K562 (cell line): ENCODE results near the gene CA6. TPM values are rescaled to one million over a fixed set of nuclear protein-coding genes. Genes with fewer than 3 reads are reported as not detected.

Source experiments
- GTF2F1 ChIP-seq: IDR thresholded peaks from 2 replicates; pipeline ENCODE4 v1.6.1; 2011; ENCODE audit warnings: low read depth, low read length, improper control_type of control experiment
- IRF2 ChIP-seq: sonication (generic); formaldehyde crosslinking; IDR thresholded peaks from 2 replicates; pipeline ENCODE4 v1.8.1; 2022; ENCODE audit warnings: mild to moderate bottlenecking, missing genetic modification reagents
- LCOR ChIP-seq: sonication (generic); formaldehyde crosslinking; IDR thresholded peaks from 2 replicates; pipeline ENCODE4 v1.8.0; 2022; ENCODE audit warnings: mild to moderate bottlenecking, missing genetic modification reagents
- MCM5 ChIP-seq: fragments of 450-650 bp; IDR thresholded peaks from 2 replicates; pipeline ENCODE4 v1.6.1; 2016; ENCODE audit warnings: low read depth
- NR2F6 ChIP-seq: fragments of 450-650 bp; formaldehyde crosslinking; IDR thresholded peaks from 2 replicates; pipeline ENCODE4 v1.4.0; 2020; ENCODE audit warnings: mild to moderate bottlenecking
- SNIP1 ChIP-seq: fragments of 450-650 bp; IDR thresholded peaks from 2 replicates; pipeline ENCODE4 v1.7.1; 2017; ENCODE audit warnings: low read depth, mild to moderate bottlenecking
- TCF3 ChIP-seq: sonication (generic); formaldehyde crosslinking; IDR thresholded peaks from 2 replicates; pipeline ENCODE4 v1.4.0; 2020; ENCODE audit warnings: mild to moderate bottlenecking, missing genetic modification reagents
- TEAD1 ChIP-seq, 2 experiments: fragments of 450-650 bp in 1 of 2; sonication (generic) in 1 of 2; formaldehyde crosslinking; IDR thresholded peaks; 2 replicates each; pipeline versions ENCODE4 v1.4.0 to v1.8.0; 2020 to 2022; ENCODE audit warnings: mild to moderate bottlenecking in 2 of 2, missing genetic modification reagents in 1 of 2
- ZNF224 ChIP-seq: sonication (generic); formaldehyde crosslinking; IDR thresholded peaks from 2 replicates; pipeline ENCODE4 v1.8.0; 2022; ENCODE audit warnings: mild to moderate bottlenecking, missing genetic modification reagents
- ZNF586 ChIP-seq: fragments of 450-650 bp; formaldehyde crosslinking; conservative IDR thresholded peaks from 2 replicates; pipeline ENCODE4 v1.4.0; 2020; ENCODE audit warnings: mild to moderate bottlenecking, moderate library complexity
- ZNF699 ChIP-seq: fragments of 250-450 bp; sonication (Bioruptor Pico); IDR thresholded peaks from 2 replicates; pipeline ENCODE4 v1.8.0; 2021; ENCODE audit warnings: mild to moderate bottlenecking, moderate library complexity; ENCODE audit not compliant: insufficient replicate concordance
- ZNF76 ChIP-seq: fragments of 250-450 bp; sonication (Bioruptor Pico); IDR thresholded peaks from 2 replicates; pipeline ENCODE4 v1.4.0; 2020; ENCODE audit warnings: mild to moderate bottlenecking, moderate library complexity, borderline replicate concordance
- polyA plus RNA-seq, 8 experiments: library from polyadenylated mRNA; depleted of rRNA in 4 of 8; stranded (reverse) in 5 of 8; unstranded in 3 of 8; fragments of >200 nt; fragmentation: Nextera tagmentation in 2 of 8; fragmentation: Illumina TruSeq in 1 of 8; extraction: Ambion mirVana in 2 of 8; extraction: Trizol in 1 of 8; gene quantifications; 2 replicates each; pipeline versions ENCODE4 v1.2.1 to v1.2.3, GENCODE V29; 2011 to 2014; ENCODE audit warnings: inconsistent platforms in 1 of 8, missing spikeins in 1 of 8
- total RNA-seq, 7 experiments: library from RNA; depleted of rRNA in 6 of 7; stranded (reverse); fragments of >200 nt in 6 of 7; fragmentation: Illumina TruSeq in 2 of 7; extraction: Trizol in 2 of 7; gene quantifications; 2 replicates each; pipeline versions ENCODE4 v1.2.1 to v1.2.3, GENCODE V29; 2011 to 2021; ENCODE audit warnings: low replicate concordance in 1 of 7
- TF ChIP-seq, protein P1 (sequence below): sonication (generic); formaldehyde crosslinking; IDR thresholded peaks from 2 replicates; pipeline ENCODE4 v1.8.1; 2023; ENCODE audit warnings: mild to moderate bottlenecking, missing genetic modification reagents
- TF ChIP-seq, protein P2 (sequence below): sonication (generic); formaldehyde crosslinking; IDR thresholded peaks from 2 replicates; pipeline ENCODE4 v1.8.0; 2023; ENCODE audit warnings: mild to moderate bottlenecking, missing genetic modification reagents
- TF ChIP-seq, protein P3 (sequence below): fragments of 250-450 bp; sonication (Bioruptor Pico); IDR thresholded peaks from 2 replicates; pipeline ENCODE4 v1.5.0; 2021; ENCODE audit warnings: mild to moderate bottlenecking, borderline replicate concordance
- TF ChIP-seq, protein P4 (sequence below), 2 experiments: fragments of 450-650 bp in 1 of 2; IDR thresholded peaks; 2 replicates each; pipeline ENCODE4 v1.6.1; 2011 to 2017; ENCODE audit warnings: low read depth in 2 of 2, antibody characterized with exemption in 1 of 2, borderline replicate concordance in 1 of 2, low read length in 1 of 2, mild to moderate bottlenecking in 1 of 2, mixed read lengths in 1 of 2; ENCODE audit not compliant: control insufficient read depth in 1 of 2

The CA6 gene
- total and polyA plus RNA-seq, 9 of the 15 experiments (the other 6 are each of a cell fraction or from before 2014, with no cell fraction given), result not detected

DNA sequence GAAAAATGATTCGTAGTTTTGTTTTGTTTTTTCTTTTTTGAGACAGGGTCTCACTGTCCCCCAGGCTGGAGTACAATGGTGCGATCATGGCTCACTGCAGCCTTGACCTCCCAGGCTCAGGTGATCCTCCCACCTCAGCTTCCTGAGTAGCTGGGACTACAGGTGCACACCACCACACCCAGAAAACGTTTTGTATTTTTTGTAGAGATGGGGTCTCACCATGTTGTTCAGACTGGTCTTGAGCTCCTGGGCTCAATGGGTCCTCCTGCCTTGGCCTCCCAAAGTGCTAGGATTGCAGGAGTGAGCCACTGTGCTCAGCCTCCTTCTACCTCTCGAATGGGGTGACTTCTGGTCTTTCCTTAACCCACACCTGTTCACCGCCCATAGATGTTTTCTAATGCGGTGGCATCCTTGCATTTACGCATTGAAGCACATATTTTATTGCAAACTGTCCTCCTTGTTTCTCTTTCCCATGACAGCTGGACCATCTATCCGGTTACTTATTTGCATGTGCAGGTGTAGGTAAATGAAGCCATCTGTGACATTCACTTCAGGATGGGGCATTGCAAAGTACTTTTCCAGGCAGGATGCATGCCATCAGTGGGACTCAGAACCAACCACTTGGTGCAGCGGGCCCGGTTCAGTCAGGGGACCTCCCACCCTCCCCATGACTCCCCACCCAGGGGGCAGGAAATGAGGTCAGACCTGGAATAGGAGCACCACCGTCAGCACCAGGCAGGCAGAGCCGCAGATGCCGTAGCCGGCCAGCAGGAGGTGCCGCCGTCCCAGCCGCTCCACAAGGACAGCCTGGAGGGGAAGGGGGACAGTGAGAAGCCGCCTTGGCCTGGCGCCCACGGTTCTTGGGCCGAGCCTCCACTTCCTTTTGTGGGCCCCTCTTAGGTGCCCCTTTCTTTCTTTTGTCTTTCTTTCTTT, 64.0 kb downstream of the CA6 start (continued):
- TF ChIP-seq, protein P1, sequence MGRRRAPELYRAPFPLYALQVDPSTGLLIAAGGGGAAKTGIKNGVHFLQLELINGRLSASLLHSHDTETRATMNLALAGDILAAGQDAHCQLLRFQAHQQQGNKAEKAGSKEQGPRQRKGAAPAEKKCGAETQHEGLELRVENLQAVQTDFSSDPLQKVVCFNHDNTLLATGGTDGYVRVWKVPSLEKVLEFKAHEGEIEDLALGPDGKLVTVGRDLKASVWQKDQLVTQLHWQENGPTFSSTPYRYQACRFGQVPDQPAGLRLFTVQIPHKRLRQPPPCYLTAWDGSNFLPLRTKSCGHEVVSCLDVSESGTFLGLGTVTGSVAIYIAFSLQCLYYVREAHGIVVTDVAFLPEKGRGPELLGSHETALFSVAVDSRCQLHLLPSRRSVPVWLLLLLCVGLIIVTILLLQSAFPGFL (CRISPR knock-in tag), result no peak
- TF ChIP-seq LCOR (CRISPR knock-in tag), result no peak
- TF ChIP-seq, protein P2, sequence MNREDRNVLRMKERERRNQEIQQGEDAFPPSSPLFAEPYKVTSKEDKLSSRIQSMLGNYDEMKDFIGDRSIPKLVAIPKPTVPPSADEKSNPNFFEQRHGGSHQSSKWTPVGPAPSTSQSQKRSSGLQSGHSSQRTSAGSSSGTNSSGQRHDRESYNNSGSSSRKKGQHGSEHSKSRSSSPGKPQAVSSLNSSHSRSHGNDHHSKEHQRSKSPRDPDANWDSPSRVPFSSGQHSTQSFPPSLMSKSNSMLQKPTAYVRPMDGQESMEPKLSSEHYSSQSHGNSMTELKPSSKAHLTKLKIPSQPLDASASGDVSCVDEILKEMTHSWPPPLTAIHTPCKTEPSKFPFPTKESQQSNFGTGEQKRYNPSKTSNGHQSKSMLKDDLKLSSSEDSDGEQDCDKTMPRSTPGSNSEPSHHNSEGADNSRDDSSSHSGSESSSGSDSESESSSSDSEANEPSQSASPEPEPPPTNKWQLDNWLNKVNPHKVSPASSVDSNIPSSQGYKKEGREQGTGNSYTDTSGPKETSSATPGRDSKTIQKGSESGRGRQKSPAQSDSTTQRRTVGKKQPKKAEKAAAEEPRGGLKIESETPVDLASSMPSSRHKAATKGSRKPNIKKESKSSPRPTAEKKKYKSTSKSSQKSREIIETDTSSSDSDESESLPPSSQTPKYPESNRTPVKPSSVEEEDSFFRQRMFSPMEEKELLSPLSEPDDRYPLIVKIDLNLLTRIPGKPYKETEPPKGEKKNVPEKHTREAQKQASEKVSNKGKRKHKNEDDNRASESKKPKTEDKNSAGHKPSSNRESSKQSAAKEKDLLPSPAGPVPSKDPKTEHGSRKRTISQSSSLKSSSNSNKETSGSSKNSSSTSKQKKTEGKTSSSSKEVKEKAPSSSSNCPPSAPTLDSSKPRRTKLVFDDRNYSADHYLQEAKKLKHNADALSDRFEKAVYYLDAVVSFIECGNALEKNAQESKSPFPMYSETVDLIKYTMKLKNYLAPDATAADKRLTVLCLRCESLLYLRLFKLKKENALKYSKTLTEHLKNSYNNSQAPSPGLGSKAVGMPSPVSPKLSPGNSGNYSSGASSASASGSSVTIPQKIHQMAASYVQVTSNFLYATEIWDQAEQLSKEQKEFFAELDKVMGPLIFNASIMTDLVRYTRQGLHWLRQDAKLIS, result no peak
- no peak for TF ChIP-seq ZNF76 (CRISPR knock-in tag)
- TF ChIP-seq, protein P3, sequence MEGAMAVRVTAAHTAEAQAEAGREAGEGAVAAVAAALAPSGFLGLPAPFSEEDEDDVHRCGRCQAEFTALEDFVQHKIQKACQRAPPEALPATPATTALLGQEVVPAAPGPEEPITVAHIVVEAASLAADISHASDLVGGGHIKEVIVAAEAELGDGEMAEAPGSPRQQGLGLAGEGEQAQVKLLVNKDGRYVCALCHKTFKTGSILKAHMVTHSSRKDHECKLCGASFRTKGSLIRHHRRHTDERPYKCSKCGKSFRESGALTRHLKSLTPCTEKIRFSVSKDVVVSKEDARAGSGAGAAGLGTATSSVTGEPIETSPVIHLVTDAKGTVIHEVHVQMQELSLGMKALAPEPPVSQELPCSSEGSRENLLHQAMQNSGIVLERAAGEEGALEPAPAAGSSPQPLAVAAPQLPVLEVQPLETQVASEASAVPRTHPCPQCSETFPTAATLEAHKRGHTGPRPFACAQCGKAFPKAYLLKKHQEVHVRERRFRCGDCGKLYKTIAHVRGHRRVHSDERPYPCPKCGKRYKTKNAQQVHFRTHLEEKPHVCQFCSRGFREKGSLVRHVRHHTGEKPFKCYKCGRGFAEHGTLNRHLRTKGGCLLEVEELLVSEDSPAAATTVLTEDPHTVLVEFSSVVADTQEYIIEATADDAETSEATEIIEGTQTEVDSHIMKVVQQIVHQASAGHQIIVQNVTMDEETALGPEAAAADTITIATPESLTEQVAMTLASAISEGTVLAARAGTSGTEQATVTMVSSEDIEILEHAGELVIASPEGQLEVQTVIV (CRISPR knock-in tag), result no peak
- no peak for TF ChIP-seq TEAD1 (CRISPR knock-in tag; IDR thresholded peaks at IDR 0.05)
- no peak for TF ChIP-seq NR2F6 (CRISPR knock-in tag)
- no peak for TF ChIP-seq ZNF699
- no peak for TF ChIP-seq ZNF224 (CRISPR knock-in tag)
- TF ChIP-seq SNIP1, result no peak
- TF ChIP-seq IRF2, result no peak
- no peak for TF ChIP-seq GTF2F1
- TF ChIP-seq TCF3, result no peak
- TF ChIP-seq, protein P4, sequence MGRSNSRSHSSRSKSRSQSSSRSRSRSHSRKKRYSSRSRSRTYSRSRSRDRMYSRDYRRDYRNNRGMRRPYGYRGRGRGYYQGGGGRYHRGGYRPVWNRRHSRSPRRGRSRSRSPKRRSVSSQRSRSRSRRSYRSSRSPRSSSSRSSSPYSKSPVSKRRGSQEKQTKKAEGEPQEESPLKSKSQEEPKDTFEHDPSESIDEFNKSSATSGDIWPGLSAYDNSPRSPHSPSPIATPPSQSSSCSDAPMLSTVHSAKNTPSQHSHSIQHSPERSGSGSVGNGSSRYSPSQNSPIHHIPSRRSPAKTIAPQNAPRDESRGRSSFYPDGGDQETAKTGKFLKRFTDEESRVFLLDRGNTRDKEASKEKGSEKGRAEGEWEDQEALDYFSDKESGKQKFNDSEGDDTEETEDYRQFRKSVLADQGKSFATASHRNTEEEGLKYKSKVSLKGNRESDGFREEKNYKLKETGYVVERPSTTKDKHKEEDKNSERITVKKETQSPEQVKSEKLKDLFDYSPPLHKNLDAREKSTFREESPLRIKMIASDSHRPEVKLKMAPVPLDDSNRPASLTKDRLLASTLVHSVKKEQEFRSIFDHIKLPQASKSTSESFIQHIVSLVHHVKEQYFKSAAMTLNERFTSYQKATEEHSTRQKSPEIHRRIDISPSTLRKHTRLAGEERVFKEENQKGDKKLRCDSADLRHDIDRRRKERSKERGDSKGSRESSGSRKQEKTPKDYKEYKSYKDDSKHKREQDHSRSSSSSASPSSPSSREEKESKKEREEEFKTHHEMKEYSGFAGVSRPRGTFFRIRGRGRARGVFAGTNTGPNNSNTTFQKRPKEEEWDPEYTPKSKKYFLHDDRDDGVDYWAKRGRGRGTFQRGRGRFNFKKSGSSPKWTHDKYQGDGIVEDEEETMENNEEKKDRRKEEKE (IDR thresholded peaks at IDR 0.05; ENCODE audit: borderline replicate concordance in 1 of 2, control insufficient read depth in 1 of 2, low read depth in 2 of 2, low read length in 1 of 2), result peak in 1 of 2 experiments; percentile 43; a peak in 1 of 4 replicates
- TF ChIP-seq MCM5, result no peak
- TF ChIP-seq ZNF586 (CRISPR knock-in tag), result no peak
